ENCODE data around the gene ABCC4. TPM values are rescaled to one million over a fixed set of nuclear protein-coding genes. Genes with fewer than 3 reads are reported as not detected.

The ABCC4 gene
- total RNA-seq, 1 experiment from 2014 or later, result 12.5 TPM

DNA sequence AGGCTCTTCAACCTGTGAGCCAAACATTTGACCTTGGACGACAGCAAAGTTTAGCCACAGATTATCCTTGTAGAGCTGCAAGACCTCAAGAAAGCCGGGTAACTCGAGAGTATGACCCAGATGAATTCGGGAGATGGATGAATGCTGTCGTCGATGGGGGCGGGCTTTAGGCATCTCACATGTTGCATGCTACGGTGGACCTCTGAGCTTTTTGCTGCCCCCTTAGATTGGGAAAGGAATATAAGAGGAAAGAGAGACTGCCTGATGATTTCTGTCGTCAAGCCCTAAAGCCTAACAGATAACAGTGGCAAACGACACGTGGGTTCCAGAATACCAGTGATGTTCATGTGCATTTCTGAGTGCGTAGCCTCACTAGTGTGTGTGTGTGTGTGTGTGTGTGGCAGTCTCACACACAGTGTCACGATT, 730 bp upstream of the ABCC4 start:
- DNase-seq, result no peak
- CTCF ChIA-PET, result interaction anchor here (1.0 kb wide), 1 partner anchor 12 kb away, joined by 3 read pairs; no protein-coding TSS in a partner anchor
- intact Hi-C loops (cut with micrococcal nuclease; ENCODE audit: unreplicated experiment), result no loop called here
- no peaks in the 10 kb centered on the region for H3K9me3 Mint-ChIP-seq (ENCODE audit: low read depth, unreplicated experiment)
- peak overlapping the region; percentile 58 for H3K4me3 Mint-ChIP-seq (ENCODE audit: low read depth, unreplicated experiment)
- H3K4me1 Mint-ChIP-seq (ENCODE audit: low read depth, unreplicated experiment), result no peaks in the 10 kb centered on the region
- H3K27ac Mint-ChIP-seq (ENCODE audit: unreplicated experiment), result no peak overlapping the region
- H3K36me3 Mint-ChIP-seq (ENCODE audit: insufficient read depth, unreplicated experiment), result peaks cover 7% of the 10 kb centered on the region
- TF ChIP-seq, protein P1, sequence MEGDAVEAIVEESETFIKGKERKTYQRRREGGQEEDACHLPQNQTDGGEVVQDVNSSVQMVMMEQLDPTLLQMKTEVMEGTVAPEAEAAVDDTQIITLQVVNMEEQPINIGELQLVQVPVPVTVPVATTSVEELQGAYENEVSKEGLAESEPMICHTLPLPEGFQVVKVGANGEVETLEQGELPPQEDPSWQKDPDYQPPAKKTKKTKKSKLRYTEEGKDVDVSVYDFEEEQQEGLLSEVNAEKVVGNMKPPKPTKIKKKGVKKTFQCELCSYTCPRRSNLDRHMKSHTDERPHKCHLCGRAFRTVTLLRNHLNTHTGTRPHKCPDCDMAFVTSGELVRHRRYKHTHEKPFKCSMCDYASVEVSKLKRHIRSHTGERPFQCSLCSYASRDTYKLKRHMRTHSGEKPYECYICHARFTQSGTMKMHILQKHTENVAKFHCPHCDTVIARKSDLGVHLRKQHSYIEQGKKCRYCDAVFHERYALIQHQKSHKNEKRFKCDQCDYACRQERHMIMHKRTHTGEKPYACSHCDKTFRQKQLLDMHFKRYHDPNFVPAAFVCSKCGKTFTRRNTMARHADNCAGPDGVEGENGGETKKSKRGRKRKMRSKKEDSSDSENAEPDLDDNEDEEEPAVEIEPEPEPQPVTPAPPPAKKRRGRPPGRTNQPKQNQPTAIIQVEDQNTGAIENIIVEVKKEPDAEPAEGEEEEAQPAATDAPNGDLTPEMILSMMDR (IDR thresholded peaks at IDR 0.05; ENCODE audit: unreplicated experiment), result no peak
- BruUV-seq (replicated peaks), result no TSS peak
- H3K27me3 Mint-ChIP-seq (ENCODE audit: unreplicated experiment), result no peaks in the 10 kb centered on the region

DNA sequence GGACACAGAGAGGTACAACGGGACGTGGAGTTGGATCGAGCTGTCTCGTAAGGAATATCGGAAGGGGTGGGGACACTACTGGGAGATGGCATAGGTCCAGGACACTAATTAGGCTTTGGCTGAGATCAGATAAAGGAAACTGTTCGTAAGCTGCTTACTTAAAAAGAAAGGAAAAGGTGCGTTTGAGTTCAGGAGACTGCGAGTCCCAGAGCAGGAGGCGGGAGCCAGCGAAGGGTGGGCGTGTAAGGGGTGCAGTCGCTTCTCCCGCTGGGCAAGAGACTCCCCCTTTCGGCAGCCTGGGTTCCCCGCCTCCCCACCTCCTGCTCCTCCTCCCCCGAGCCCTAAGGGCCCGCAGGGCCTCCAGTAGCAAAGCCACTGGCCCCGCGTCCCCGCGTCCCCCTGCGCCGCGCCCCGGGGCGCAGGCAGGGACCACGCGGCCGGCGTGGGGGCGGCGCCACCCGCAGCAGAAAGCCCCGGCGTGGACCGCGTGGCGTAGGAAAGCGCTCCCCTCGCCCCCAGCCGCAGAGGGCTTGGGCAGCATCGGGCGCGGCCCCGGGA, 547 bp downstream of the ABCC4 start:
- CTCF ChIA-PET, result interaction anchor here (0.6 to 1.0 kb wide), 2 partner anchors 14 to 27 kb away, joined by 3 to 5 read pairs; no protein-coding TSS in a partner anchor

DNA sequence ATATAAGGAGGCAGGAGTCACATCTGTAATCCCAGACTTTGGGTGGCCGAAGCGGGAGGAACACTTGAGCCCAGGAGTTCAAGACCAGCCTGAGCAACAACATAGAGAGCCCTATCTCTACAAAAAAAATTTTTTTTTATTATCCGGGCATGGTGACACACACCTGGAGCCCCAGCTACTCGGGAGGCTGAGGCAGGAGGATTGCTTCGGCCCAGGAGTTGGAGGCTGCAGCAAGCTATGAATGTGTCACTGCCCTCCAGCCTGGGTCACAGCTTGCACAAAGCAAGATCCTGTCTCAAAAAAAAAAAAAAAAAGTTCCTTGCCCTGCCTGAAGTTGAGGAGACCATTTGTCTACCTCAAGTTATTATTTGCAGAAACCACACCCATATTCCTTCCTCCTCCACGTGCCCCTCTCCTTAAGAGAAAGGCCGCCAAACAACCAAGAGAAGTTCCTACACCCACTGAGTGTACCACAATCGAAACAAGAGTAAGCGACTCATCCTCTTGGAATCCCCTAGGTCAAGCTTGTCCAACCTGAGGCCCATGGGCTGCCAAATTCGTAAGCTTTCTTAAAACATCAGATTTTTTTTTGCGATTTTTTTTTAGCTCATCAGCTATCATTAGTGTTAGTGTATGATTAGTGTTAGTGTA, 2.2 kb downstream of the ABCC4 start:
- Mint-ChIP-seq H3K27me3 (ENCODE audit: unreplicated experiment) (no peaks in the 10 kb centered on the region), H3K36me3 (ENCODE audit: insufficient read depth, unreplicated experiment) (peaks cover 7% of the 10 kb centered on the region), H3K4me3 (ENCODE audit: low read depth, unreplicated experiment) (no peak overlapping the region), H3K9me3 (ENCODE audit: low read depth, unreplicated experiment) (no peaks in the 10 kb centered on the region), H3K4me1 (ENCODE audit: low read depth, unreplicated experiment) (no peaks in the 10 kb centered on the region), H3K27ac (ENCODE audit: unreplicated experiment) (no peak overlapping the region)
- DNase-seq, result no peak
- CTCF ChIA-PET, result interaction anchor here (0.7 kb wide), 1 partner anchor 10 kb away, joined by 4 read pairs; no protein-coding TSS in a partner anchor
- intact Hi-C loops (cut with micrococcal nuclease; ENCODE audit: unreplicated experiment), result no loop called here
- TF ChIP-seq, protein P1 (IDR thresholded peaks at IDR 0.05; ENCODE audit: unreplicated experiment), result no peak
- BruUV-seq (replicated peaks), result no TSS peak

More for the DNA sequence above, 547 bp downstream of the ABCC4 start:
- Mint-ChIP-seq H3K4me3 (ENCODE audit: low read depth, unreplicated experiment) (peak overlapping the region; percentile 83), H3K27ac (ENCODE audit: unreplicated experiment) (no peak overlapping the region), H3K27me3 (ENCODE audit: unreplicated experiment) (no peaks in the 10 kb centered on the region), H3K36me3 (ENCODE audit: insufficient read depth, unreplicated experiment) (peaks cover 7% of the 10 kb centered on the region), H3K9me3 (ENCODE audit: low read depth, unreplicated experiment) (no peaks in the 10 kb centered on the region), H3K4me1 (ENCODE audit: low read depth, unreplicated experiment) (no peaks in the 10 kb centered on the region)
- TF ChIP-seq, protein P1 (IDR thresholded peaks at IDR 0.05; ENCODE audit: unreplicated experiment), result no peak
- intact Hi-C loops (cut with micrococcal nuclease; ENCODE audit: unreplicated experiment), result no loop called here
- no TSS peak for BruUV-seq (replicated peaks)
- peak; percentile 37 for DNase-seq

DNA sequence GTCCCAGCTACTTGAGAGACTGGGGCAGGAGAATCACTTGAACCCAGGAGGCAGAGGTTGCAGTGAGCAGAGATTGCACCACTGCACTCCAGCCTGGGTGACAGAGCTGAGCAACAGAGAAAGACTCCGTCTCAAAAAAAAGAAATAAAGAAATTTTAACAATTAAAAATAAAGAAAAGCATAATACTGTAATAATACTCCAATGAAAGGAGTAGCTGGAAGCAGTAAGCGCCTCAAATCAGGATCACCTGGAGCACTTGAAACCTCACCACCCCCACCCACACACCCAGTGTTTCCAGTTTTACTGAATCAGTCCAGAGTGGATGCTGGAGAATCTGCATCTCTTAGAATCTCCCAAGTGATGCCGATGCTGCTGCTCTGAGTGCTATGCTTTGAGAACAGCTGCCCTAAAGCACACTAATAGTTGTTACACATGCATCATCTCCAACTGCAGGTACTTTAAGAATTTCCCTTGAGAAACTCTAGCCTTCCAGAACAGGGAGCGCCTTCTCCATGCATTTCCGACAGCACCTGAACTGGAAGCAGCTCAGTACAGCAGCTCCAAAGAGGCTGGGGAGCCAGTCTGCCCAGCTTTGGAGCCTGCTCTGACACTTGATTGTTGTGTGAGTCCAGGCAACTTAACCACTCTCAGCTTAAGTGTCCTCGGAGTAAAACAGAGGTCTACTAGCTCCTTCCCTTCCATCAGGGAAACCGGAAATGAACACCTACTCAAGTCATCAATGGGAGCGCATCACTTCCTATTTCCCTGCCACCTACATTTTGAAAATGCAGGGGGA, 2.9 kb downstream of the ABCC4 start:
- intact Hi-C loops (cut with micrococcal nuclease; ENCODE audit: unreplicated experiment), result no loop called here
- Mint-ChIP-seq H3K9me3 (ENCODE audit: low read depth, unreplicated experiment) (no peaks in the 10 kb centered on the region), H3K4me1 (ENCODE audit: low read depth, unreplicated experiment) (no peaks in the 10 kb centered on the region), H3K36me3 (ENCODE audit: insufficient read depth, unreplicated experiment) (peaks cover 7% of the 10 kb centered on the region), H3K4me3 (ENCODE audit: low read depth, unreplicated experiment) (no peak overlapping the region), H3K27ac (ENCODE audit: unreplicated experiment) (no peak overlapping the region), H3K27me3 (ENCODE audit: unreplicated experiment) (no peaks in the 10 kb centered on the region)
- CTCF ChIA-PET, result interaction anchor here (1.5 to 2.3 kb wide), 3 partner anchors 42 to 106 kb away, joined by 3 to 13 read pairs (median 4); no protein-coding TSS in a partner anchor
- no TSS peak for BruUV-seq (replicated peaks)
- DNase-seq, result no peak
- TF ChIP-seq, protein P1 (IDR thresholded peaks at IDR 0.05; ENCODE audit: unreplicated experiment), result no peak
